AG09319 (cell line): ENCODE results near the gene TTLL5.
A peak's percentile ranks its signal among the peaks of the same experiment; 100 is the strongest.

Source experiments
- DNase-seq: peaks from one replicate; pipeline ENCODE4 v3.0.0-alpha.2; 2010; ENCODE audit warnings: low read depth; ENCODE audit errors: extremely low read depth
- TF ChIP-seq, protein P1 (sequence below): IDR thresholded peaks from 2 replicates; pipeline ENCODE4 v1.5.1; 2011; ENCODE audit warnings: low read depth, mild to moderate bottlenecking, inconsistent platforms, low read length, moderate library complexity

TTLL5 gene

GRCh38 chr14:75977582-75977943 is 316.5 kb downstream of the TTLL5 start:
- no peak for DNase-seq
- TF ChIP-seq, protein P1, sequence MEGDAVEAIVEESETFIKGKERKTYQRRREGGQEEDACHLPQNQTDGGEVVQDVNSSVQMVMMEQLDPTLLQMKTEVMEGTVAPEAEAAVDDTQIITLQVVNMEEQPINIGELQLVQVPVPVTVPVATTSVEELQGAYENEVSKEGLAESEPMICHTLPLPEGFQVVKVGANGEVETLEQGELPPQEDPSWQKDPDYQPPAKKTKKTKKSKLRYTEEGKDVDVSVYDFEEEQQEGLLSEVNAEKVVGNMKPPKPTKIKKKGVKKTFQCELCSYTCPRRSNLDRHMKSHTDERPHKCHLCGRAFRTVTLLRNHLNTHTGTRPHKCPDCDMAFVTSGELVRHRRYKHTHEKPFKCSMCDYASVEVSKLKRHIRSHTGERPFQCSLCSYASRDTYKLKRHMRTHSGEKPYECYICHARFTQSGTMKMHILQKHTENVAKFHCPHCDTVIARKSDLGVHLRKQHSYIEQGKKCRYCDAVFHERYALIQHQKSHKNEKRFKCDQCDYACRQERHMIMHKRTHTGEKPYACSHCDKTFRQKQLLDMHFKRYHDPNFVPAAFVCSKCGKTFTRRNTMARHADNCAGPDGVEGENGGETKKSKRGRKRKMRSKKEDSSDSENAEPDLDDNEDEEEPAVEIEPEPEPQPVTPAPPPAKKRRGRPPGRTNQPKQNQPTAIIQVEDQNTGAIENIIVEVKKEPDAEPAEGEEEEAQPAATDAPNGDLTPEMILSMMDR = no peak

GRCh38 chr14:75978249-75978731 is 317.2 kb downstream of the TTLL5 start:
- DNase-seq = no peak
- TF ChIP-seq, protein P1 = no peak

DNA sequence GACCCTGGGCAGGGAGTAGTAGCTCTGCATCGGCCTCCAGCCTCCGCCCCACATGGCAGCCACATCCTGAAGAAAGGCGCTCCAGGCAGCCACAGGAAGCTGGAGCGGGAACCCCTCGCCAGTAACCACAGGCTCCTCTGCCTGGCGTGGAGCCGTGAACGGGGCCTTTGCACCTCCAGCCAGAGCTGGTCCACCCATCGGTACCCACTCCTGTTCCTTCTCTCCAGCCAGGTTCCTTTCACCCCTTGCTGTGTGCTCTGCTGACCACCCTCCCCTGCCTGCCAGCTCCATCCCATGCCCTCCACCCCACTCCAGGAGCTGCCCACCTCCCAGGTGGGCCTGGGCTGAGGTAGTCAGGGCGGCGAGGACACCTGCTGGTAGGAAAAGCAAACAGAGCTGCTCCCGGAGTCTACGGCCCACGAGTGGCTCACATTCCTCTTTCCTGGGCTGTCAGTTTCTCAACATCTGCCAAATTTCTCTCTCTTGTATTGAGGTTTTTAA is 318.1 kb downstream of the TTLL5 start:
- DNase-seq = no peak
- TF ChIP-seq, protein P1 = peak; percentile 75

DNA sequence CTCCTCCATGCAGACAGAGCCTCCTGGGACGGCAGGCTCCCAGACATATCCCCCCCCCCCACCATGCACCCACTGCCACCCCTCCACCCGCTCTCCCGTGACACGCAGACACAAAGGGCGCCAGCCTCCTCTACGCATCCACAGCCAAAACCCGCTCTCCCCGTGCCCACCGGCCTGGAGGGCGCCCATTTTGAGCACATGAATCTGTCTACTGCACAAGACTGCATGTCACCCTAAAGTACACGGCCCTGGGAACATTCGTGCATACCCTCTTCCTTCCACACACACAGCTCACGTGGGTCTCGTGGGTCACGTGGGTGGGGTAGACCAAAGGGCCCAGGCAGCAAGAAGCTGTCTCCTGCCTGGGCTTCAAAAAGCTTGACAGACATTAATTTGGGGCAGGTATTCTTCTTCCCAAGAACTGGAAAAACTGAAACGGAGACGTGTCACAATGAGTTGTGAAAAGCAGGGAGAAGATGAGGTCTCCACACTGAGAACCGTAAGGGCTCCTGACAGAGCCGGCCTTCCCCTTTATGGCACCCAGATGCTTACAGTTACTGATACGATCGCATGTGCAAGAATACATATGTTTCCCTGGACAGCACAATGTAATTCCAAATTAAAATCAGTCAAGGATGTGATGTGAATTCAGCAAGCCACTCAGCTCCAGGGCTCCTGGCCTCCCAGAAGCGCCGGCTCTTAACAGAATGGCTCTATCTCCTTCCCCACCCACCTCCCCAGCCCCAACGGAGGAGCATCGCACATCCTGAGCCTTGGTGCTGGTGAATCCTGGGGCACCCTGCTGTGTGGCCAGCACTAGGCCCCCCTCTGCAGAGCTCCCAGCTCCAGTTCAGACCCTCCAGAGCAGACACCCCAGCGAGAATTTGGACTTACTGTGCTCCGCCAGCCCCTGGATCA is 318.9 kb downstream of the TTLL5 start:
- TF ChIP-seq, protein P1 = no peak
- no peak for DNase-seq

GRCh38 chr14:75980856-75981255 is 319.8 kb downstream of the TTLL5 start:
- TF ChIP-seq, protein P1 = no peak
- no peak for DNase-seq

- TF ChIP-seq, protein P1 = no peak
- peak; percentile 92 for DNase-seq
Observed at GRCh38 chr14:75981426-75982265, 320.6 kb downstream of the TTLL5 start, which contains the start of gene TGFB3. Gene TGFB3, minus strand, starts transcription at chr14:75981995. Its CDS starts 1,102 bp downstream, at chr14:75980893.
